ENCODE measurements around the gene GUCD1.

The GUCD1 gene

DNA sequence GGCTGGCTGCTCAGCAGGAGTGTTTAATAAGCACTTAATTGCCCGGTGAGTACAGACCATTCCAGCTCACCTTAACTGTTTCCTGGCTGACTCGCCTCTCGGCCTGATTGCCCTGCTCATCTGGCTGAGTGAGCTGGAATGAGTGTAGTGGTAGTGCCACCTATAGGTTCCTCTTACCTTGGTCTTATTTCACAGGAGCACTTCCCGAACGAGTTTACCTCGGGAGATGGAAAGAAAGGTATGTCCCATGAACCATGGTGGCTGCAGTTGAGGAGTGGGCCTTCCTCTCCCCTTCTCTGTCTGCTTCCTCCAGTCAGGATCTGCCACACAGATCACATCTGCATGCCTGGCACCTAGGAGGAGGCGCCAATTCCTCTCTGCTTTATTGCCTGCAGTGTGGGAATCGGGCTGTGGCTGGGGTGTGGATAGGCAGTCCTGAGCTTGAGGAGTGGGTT, 33.1 kb downstream of the GUCD1 start:
- H3K4me3 ChIP-seq (replicated peaks in 1 of 2; ENCODE audit: low read depth in 2 of 2, low read length in 2 of 2): no peak overlapping the region
- TF ChIP-seq, protein P1, sequence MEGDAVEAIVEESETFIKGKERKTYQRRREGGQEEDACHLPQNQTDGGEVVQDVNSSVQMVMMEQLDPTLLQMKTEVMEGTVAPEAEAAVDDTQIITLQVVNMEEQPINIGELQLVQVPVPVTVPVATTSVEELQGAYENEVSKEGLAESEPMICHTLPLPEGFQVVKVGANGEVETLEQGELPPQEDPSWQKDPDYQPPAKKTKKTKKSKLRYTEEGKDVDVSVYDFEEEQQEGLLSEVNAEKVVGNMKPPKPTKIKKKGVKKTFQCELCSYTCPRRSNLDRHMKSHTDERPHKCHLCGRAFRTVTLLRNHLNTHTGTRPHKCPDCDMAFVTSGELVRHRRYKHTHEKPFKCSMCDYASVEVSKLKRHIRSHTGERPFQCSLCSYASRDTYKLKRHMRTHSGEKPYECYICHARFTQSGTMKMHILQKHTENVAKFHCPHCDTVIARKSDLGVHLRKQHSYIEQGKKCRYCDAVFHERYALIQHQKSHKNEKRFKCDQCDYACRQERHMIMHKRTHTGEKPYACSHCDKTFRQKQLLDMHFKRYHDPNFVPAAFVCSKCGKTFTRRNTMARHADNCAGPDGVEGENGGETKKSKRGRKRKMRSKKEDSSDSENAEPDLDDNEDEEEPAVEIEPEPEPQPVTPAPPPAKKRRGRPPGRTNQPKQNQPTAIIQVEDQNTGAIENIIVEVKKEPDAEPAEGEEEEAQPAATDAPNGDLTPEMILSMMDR (IDR thresholded peaks at IDR 0.05; ENCODE audit: low read depth, low read length): peak; percentile 60
- peak; percentile 71 to 77 for DNase-seq (ENCODE audit: low read depth in 2 of 2)

DNA sequence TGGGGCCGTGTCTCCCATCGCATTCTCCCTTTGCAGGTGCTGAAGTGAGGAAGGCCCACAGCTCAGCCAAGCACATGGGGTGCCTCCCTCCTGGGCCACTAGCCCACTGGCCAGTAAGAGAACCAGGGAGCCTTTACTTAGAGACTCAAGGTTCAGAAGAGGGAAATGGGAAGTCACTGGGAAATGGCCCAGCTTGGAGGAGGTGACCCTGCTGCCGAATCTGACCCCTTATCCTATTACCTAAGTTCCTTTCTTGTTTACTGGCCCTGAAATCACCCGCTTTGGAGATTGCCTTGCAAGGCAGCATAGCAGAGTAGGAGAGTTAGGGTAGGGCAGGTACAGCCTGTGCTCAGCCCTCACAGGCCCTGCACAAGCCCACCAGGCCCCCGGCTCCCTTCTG, 35.4 kb downstream of the GUCD1 start:
- no peak for DNase-seq (ENCODE audit: low read depth in 2 of 2)
- H3K4me3 ChIP-seq (replicated peaks in 1 of 2; ENCODE audit: low read depth in 2 of 2, low read length in 2 of 2): no peak overlapping the region

DNA sequence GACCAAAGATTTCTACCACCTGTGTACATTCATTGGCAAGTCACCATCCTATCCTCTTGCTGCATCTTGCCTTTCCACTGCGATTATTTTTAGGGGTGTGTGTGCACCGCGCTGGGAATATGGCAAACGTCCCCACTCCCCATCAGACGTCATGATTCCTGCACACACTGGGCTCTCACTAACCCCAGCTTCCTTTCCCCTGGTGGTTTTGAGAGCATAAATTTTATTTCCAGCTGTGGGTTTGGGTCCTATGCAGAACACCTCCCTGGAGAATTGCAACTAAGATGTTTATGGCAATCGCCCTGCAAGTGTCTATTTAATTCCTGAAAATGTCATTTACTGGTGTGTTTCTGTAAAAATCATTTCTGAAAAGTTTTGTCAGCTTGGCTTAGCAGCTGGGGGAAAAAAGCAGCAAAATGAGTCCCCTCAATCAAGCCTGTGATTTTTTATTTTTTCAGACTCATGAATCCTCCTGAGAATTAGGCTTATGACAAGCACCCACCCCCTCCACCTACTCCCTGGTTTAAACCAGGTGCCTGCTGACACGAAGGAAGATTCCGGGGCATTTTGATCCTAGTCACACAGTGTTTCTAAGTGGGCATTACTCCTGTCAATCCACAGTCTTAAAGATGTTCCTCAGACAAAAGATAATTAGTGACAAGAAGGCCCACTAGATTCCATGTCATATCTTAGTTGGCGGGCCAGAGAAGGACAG, 36.0 kb downstream of the GUCD1 start:
- no peak for DNase-seq (ENCODE audit: low read depth in 2 of 2)
- TF ChIP-seq, protein P1 (IDR thresholded peaks at IDR 0.05; ENCODE audit: low read depth, low read length): no peak
- H3K4me3 ChIP-seq (replicated peaks in 1 of 2; ENCODE audit: low read depth in 2 of 2, low read length in 2 of 2): no peak overlapping the region

More for the DNA sequence above, 35.4 kb downstream of the GUCD1 start:
- TF ChIP-seq, protein P1 (IDR thresholded peaks at IDR 0.05; ENCODE audit: low read depth, low read length): no peak

DNA sequence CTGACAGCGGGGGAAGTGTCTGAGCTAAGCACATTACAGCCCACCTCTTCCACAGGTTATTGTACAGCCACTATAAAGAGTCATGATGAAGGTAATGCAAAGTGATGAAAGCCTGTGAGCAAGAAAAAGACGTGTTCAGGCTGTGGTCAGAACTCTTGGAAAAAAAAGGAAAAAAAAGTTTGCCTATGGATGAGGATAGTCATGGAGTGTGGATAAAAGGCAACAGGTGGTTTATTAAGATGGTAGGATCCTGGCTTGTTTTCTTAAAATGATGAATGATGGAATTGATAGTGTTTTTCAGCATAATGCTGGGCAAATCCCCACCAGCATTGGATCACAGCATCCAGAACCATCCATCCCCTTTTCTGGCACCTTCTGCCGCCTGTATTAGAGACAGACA, 36.7 kb downstream of the GUCD1 start:
- H3K4me3 ChIP-seq (replicated peaks in 1 of 2; ENCODE audit: low read depth in 2 of 2, low read length in 2 of 2): no peak overlapping the region
- TF ChIP-seq, protein P1 (IDR thresholded peaks at IDR 0.05; ENCODE audit: low read depth, low read length): no peak
- no peak for DNase-seq (ENCODE audit: low read depth in 2 of 2)

DNA sequence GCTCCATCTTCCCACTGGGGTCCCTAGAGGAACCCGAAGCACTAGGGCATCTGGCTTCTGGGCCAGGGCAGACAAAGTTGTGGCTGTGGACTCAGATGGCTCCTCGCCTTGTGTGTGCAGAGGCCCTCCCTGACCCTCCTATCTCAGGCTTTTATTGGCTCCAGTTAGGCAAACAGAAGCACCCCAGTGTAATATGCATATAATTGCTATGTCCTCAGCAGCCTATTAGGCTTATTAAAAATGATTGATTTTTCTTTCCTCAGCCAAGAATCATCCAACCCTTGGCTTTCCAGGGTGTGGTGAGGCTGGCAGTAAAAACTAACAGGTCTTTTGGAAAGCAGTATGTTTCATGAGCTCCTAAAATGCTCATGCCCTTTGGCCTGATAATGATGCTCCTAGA, 37.5 kb downstream of the GUCD1 start:
- TF ChIP-seq, protein P1 (IDR thresholded peaks at IDR 0.05; ENCODE audit: low read depth, low read length): no peak
- H3K4me3 ChIP-seq (replicated peaks in 1 of 2; ENCODE audit: low read depth in 2 of 2, low read length in 2 of 2): no peak overlapping the region
- DNase-seq (ENCODE audit: low read depth in 2 of 2): no peak

DNA sequence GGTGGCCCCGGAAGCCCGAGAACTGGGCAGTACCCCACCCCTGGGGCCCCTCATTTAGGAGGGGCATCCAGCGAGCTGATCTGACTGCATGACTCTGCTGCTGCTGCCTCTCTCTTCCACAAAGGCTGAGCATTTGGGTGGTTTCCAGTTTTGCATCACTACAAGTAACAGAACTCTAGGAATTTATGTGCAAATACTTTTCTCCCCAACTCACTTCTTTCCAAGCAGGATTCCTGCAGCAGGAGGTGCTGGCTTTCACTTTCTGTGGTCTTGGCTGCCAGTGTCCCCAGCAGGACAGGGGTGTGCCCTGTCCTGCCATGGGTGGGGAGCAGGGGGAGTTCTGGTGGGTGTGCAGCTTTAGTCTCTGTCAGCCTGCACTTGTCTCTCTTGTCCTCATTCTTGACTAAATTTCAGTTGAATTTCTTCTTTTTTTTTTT, 38.6 kb downstream of the GUCD1 start:
- H3K4me3 ChIP-seq (replicated peaks in 1 of 2; ENCODE audit: low read depth in 2 of 2, low read length in 2 of 2): no peak overlapping the region
- DNase-seq (ENCODE audit: low read depth in 2 of 2): peak; percentile 91 to 93
- TF ChIP-seq, protein P1 (IDR thresholded peaks at IDR 0.05; ENCODE audit: low read depth, low read length): peak; percentile 8

DNA sequence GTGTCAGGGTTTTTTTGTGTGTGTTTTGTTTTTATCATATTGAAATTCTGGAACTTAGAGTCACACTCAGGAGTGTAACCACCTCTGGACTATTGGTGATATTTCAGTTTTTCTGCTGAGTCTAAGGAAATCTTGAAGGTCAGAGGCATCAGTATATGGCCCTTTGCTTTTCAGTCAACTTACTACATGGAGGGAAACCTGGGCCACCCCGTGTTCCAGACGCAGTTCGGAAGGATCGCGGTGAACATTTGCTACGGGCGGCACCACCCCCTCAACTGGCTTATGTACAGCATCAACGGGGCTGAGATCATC, 40.0 kb downstream of the GUCD1 start:
- DNase-seq (ENCODE audit: low read depth in 2 of 2): no peak
- TF ChIP-seq, protein P1 (IDR thresholded peaks at IDR 0.05; ENCODE audit: low read depth, low read length): no peak
- H3K4me3 ChIP-seq (replicated peaks in 1 of 2; ENCODE audit: low read depth in 2 of 2, low read length in 2 of 2): no peak overlapping the region
